ENCODE measurements around the gene TSPAN9. TPM values are rescaled to one million over a fixed set of nuclear protein-coding genes. Genes with fewer than 3 reads are reported as not detected.

TSPAN9 gene
- total RNA-seq, 1 donor from 2014 or later, result 40.9 TPM

- no peak for FAIRE-seq
- H3K27me3 Mint-ChIP-seq (ENCODE audit: low read depth, unreplicated experiment), result peaks cover 76% of the 10 kb centered on the region
Measured at GRCh38 chr12:3325736-3326135, 248.6 kb downstream of the TSPAN9 start.

GRCh38 chr12:3326156-3326849 is 249.1 kb downstream of the TSPAN9 start:
- Mint-ChIP-seq H3K27me3 (ENCODE audit: low read depth, unreplicated experiment) (peaks cover 72% of the 10 kb centered on the region), H3K36me3 (ENCODE audit: low read depth, unreplicated experiment) (peaks cover 2% of the 10 kb centered on the region), H3K4me1 (ENCODE audit: low read depth, unreplicated experiment) (no peaks in the 10 kb centered on the region), H3K27ac (ENCODE audit: unreplicated experiment) (no peak overlapping the region), H3K9me3 (ENCODE audit: unreplicated experiment) (peaks cover 2% of the 10 kb centered on the region), H3K4me3 (ENCODE audit: unreplicated experiment) (no peak overlapping the region)
- Histone ChIP-seq H3K4me2 (ENCODE audit: low read length) (no peak overlapping the region), H3K4me3 (ENCODE audit: insufficient read depth, low read depth, low read length) (no peak overlapping the region), H3K36me3 (ENCODE audit: insufficient read depth, low read length) (no peaks in the 10 kb centered on the region), H3K9me3 (ENCODE audit: insufficient read depth, low read depth, low read length) (no peaks in the 10 kb centered on the region), H3K79me2 (ENCODE audit: insufficient read depth, low read length) (no peaks in the 10 kb centered on the region), H2AFZ (ENCODE audit: low read depth, low read length) (no peak overlapping the region), H3K27me3 (ENCODE audit: insufficient read depth, low read length) (peaks cover 10% of the 10 kb centered on the region), H4K20me1 (ENCODE audit: insufficient read depth, low read length) (no peaks in the 10 kb centered on the region), H3K4me1 (ENCODE audit: insufficient read depth, low read length) (no peaks in the 10 kb centered on the region), H3K9ac (ENCODE audit: low read length) (no peak overlapping the region), H3K27ac (ENCODE audit: low read depth, low read length) (no peak overlapping the region)
- TF ChIP-seq CTCF (IDR thresholded peaks at IDR 0.05; ENCODE audit: insufficient read depth, low read depth, low read length) (no peak), EZH2 (IDR thresholded peaks at IDR 0.05; ENCODE audit: insufficient read depth, low read length) (no peak)
- DNase-seq (ENCODE audit: low read depth) (no peak), FAIRE-seq (no peak)

More at GRCh38 chr12:3325736-3326135, 248.6 kb downstream of the TSPAN9 start:
- H3K27ac Mint-ChIP-seq (ENCODE audit: unreplicated experiment), result no peak overlapping the region
- Histone ChIP-seq H3K36me3 (ENCODE audit: insufficient read depth, low read length) (no peaks in the 10 kb centered on the region), H2AFZ (ENCODE audit: low read depth, low read length) (no peak overlapping the region), H3K4me2 (ENCODE audit: low read length) (no peak overlapping the region), H3K27me3 (ENCODE audit: insufficient read depth, low read length) (peaks cover 10% of the 10 kb centered on the region), H3K4me3 (ENCODE audit: insufficient read depth, low read depth, low read length) (no peak overlapping the region), H3K9me3 (ENCODE audit: insufficient read depth, low read depth, low read length) (no peaks in the 10 kb centered on the region), H3K27ac (ENCODE audit: low read depth, low read length) (no peak overlapping the region), H4K20me1 (ENCODE audit: insufficient read depth, low read length) (no peaks in the 10 kb centered on the region), H3K79me2 (ENCODE audit: insufficient read depth, low read length) (no peaks in the 10 kb centered on the region), H3K4me1 (ENCODE audit: insufficient read depth, low read length) (no peaks in the 10 kb centered on the region), H3K9ac (ENCODE audit: low read length) (no peak overlapping the region)
- H3K36me3 Mint-ChIP-seq (ENCODE audit: low read depth, unreplicated experiment), result peaks cover 2% of the 10 kb centered on the region
- TF ChIP-seq EZH2 (IDR thresholded peaks at IDR 0.05; ENCODE audit: insufficient read depth, low read length), result no peak
- no peak for TF ChIP-seq CTCF (IDR thresholded peaks at IDR 0.05; ENCODE audit: insufficient read depth, low read depth, low read length)
- H3K9me3 Mint-ChIP-seq (ENCODE audit: unreplicated experiment), result peaks cover 2% of the 10 kb centered on the region
- no peaks in the 10 kb centered on the region for H3K4me1 Mint-ChIP-seq (ENCODE audit: low read depth, unreplicated experiment)
- no peak overlapping the region for H3K4me3 Mint-ChIP-seq (ENCODE audit: unreplicated experiment)
- no peak for DNase-seq (ENCODE audit: low read depth)
